ENCODE measurements around the gene SORCS3. TPM values are rescaled to one million over a fixed set of nuclear protein-coding genes. Genes with fewer than 3 reads are reported as not detected.
A peak's percentile ranks its signal among the peaks of the same experiment; 100 is the strongest.

SORCS3 gene
- total RNA-seq, 3 donors from 2014 or later (not counting 1 experiment from before 2014, with no cell fraction given), result 0.05 to 0.09 TPM; not detected in 1

- H3K9me3 Mint-ChIP-seq, result peaks cover 0 to 2% of the 10 kb centered on the region in 2 donors
- 45% methylated on average over 3 of the region's 4 CpGs for WGBS (ENCODE audit: insufficient coverage)
Observed at GRCh38 chr10:104622598-104623209, 18.4 kb upstream of the SORCS3 start.

GRCh38 chr10:104630731-104631130 lies 10.4 kb upstream of the SORCS3 start:
- intact Hi-C loops (cut with micrococcal nuclease), result no loop called here

More at GRCh38 chr10:104622598-104623209, 18.4 kb upstream of the SORCS3 start:
- H3K27me3 Mint-ChIP-seq (ENCODE audit: low read depth in 2 of 2), result peaks cover 22 to 36% of the 10 kb centered on the region in 2 donors
- Histone ChIP-seq H3K27ac (ENCODE audit: low read length) (no peak overlapping the region), H3K9me3 (ENCODE audit: control insufficient read depth, insufficient read depth, low read length) (no peaks in the 10 kb centered on the region), H3K36me3 (ENCODE audit: control insufficient read depth, insufficient read depth, low read length) (no peaks in the 10 kb centered on the region), H3K27me3 (ENCODE audit: control insufficient read depth, insufficient read depth, low read length) (peaks cover 8% of the 10 kb centered on the region), H3K4me1 (ENCODE audit: control insufficient read depth, insufficient read depth, low read length) (no peaks in the 10 kb centered on the region), H3K4me3 (ENCODE audit: low read length) (no peak overlapping the region)
- intact Hi-C loops (cut with micrococcal nuclease), result no loop called here
- H3K27ac Mint-ChIP-seq, result no peak overlapping the region
- no peak overlapping the region for H3K4me3 Mint-ChIP-seq
- peak in 1 of 2 donors; percentile 37 for DNase-seq
- H3K36me3 Mint-ChIP-seq, result no peaks in the 10 kb centered on the region
- no peaks in the 10 kb centered on the region for H3K4me1 Mint-ChIP-seq
- ATAC-seq, result no peak
- TF ChIP-seq CTCF (IDR thresholded peaks at IDR 0.05), result no peak

GRCh38 chr10:104631946-104632345 lies 9.1 kb upstream of the SORCS3 start:
- no peaks in the 10 kb centered on the region for H3K9me3 ChIP-seq (ENCODE audit: control insufficient read depth, insufficient read depth, low read length)
- H3K36me3 Mint-ChIP-seq, result no peaks in the 10 kb centered on the region
- no peak for TF ChIP-seq CTCF (IDR thresholded peaks at IDR 0.05)
- H3K36me3 ChIP-seq (ENCODE audit: control insufficient read depth, insufficient read depth, low read length), result no peaks in the 10 kb centered on the region
- peaks cover 7% of the 10 kb centered on the region for H3K27me3 ChIP-seq (ENCODE audit: control insufficient read depth, insufficient read depth, low read length)
- H3K4me3 ChIP-seq (ENCODE audit: low read length), result no peak overlapping the region
- no peak for DNase-seq
- no peak overlapping the region for H3K27ac ChIP-seq (ENCODE audit: low read length)
- intact Hi-C loops (cut with micrococcal nuclease), result no loop called here
- no peak overlapping the region for H3K4me3 Mint-ChIP-seq
- peaks cover 14 to 54% of the 10 kb centered on the region in 2 donors for H3K27me3 Mint-ChIP-seq (ENCODE audit: low read depth in 2 of 2)
- H3K4me1 ChIP-seq (ENCODE audit: control insufficient read depth, insufficient read depth, low read length), result no peaks in the 10 kb centered on the region
- ATAC-seq, result no peak
- H3K9me3 Mint-ChIP-seq, result no peaks in the 10 kb centered on the region
- H3K4me1 Mint-ChIP-seq, result peaks cover 0 to 3% of the 10 kb centered on the region in 2 donors
- H3K27ac Mint-ChIP-seq, result no peak overlapping the region
- WGBS (ENCODE audit: insufficient coverage), result 45% methylated on average over 2 of the region's 3 CpGs

More at GRCh38 chr10:104630731-104631130, 10.4 kb upstream of the SORCS3 start:
- Mint-ChIP-seq H3K4me1 (no peaks in the 10 kb centered on the region), H3K36me3 (no peaks in the 10 kb centered on the region), H3K27me3 (ENCODE audit: low read depth in 2 of 2) (peaks cover 14 to 50% of the 10 kb centered on the region in 2 donors), H3K9me3 (peaks cover 0 to 2% of the 10 kb centered on the region in 2 donors), H3K4me3 (no peak overlapping the region), H3K27ac (no peak overlapping the region)
- H3K36me3 ChIP-seq (ENCODE audit: control insufficient read depth, insufficient read depth, low read length), result no peaks in the 10 kb centered on the region
- no peaks in the 10 kb centered on the region for H3K9me3 ChIP-seq (ENCODE audit: control insufficient read depth, insufficient read depth, low read length)
- no peak overlapping the region for H3K27ac ChIP-seq (ENCODE audit: low read length)
- H3K4me3 ChIP-seq (ENCODE audit: low read length), result no peak overlapping the region
- peaks cover 6% of the 10 kb centered on the region for H3K27me3 ChIP-seq (ENCODE audit: control insufficient read depth, insufficient read depth, low read length)
- no peak for ATAC-seq
- no peak for TF ChIP-seq CTCF (IDR thresholded peaks at IDR 0.05)
- H3K4me1 ChIP-seq (ENCODE audit: control insufficient read depth, insufficient read depth, low read length), result no peaks in the 10 kb centered on the region
- DNase-seq, result no peak
- whole genome bisulfite sequencing (ENCODE audit: insufficient coverage), result 81% methylated on average over 26 of the region's 26 CpGs

All from natural killer cell (primary cell).